Embryonic facial prominence (tissue), 1 donor: ENCODE measurements around the gene PKD1.

Experiments used
- DNase-seq: peaks from one replicate; pipeline ENCODE4 v3.0.0-alpha.2; 2016; ENCODE audit errors: extremely low spot score

Gene PKD1

GRCh38 chr16:2135770-2136490 lies at the start of gene PKD1:
Gene PKD1 (minus strand): TSS chr16:2135898. CDS start chr16:2135689, 209 bp downstream.
- peak; percentile 73 for DNase-seq

GRCh38 chr16:2184962-2185361 lies 49.3 kb upstream of the PKD1 start:
- DNase-seq: no peak

DNA sequence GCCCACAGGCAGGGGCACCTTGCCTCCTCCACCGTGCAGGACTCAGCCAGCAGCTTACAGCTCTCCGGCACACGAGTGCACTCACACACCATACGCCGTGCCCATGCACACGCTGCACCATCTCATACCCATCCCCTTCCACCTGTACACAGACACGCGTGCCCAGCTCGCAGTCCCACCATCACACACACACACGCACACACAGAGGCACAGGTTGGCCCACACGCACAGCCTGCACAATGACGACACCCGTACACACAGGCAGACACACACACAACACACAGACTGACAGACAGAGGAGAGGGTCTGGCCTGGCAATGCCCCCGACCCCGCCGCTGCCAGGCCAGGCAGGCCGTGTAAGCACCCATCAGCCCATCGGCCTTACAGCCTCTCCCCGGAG lies 48.6 kb upstream of the PKD1 start:
- DNase-seq: no peak

DNA sequence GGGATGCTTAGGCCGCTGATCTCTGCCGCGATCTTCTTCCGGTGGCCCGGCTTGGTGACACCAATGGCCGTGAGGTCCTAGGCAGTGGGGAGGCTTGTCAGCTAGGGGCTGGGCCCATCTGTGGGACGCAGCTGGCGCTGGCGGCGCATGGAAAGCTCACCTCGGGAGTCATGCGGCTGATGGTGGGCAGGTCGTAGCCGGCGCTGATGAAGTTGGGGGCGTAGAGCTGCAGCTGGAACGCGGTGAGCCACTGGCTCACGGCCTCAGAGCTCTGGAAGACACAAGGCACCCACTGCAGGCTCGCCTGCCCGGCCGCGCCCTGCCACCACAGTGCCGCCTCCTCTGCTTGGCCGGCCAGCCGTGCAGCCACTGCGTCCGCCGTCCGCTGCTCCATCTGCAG lies 48.0 kb upstream of the PKD1 start:
- no peak for DNase-seq

- no peak for DNase-seq
These were observed 46.3 kb upstream of the PKD1 start for GRCh38 chr16:2181952-2182351.

DNA sequence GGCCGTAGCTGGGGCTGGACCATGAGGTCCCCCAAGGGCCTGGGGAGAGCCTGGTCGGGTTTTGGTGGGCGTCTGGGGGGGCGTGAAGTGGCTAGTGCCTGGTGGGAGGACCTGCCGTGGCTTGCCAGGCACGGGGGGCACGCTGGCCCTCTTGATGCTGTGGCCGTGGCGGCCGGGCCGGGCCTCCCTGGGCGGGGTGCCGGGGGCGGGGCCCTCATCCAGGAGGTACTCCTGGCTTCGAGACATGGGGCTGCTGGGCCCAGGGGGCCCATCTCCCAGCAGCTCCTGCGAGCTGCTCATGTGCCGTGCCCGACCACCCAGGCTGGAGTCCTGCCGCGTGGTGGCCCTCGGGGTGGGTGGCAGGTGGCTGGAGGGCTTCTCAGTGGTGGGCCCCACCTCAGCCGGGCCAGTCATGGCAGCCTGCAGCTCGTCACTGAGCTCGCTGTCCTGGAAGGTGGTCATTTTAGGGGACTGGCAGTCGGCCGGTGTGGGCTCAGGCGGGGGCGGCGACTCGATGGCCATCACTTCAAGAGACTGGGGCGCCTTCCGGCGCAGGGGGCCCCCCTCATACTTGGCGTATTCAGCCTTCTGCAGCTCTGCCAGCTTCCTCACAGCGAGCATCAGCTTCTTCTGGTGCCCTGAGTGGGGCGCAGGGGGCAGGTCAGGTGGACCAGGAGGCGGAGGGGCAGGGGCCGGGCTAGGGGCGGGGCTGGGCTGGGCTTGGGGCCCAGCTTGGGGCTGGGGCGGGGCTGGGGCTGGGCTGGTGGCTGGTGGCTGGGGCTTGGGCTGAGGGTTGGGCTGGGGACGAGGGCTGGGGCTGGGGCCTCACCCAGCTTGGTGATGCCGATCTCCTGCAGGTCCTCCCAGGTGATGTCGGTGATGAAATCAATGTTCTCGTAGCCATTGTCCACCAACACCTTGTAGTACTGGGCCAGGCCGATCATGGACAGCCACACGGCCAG lies 45.5 kb upstream of the PKD1 start:
- no peak for DNase-seq

DNA sequence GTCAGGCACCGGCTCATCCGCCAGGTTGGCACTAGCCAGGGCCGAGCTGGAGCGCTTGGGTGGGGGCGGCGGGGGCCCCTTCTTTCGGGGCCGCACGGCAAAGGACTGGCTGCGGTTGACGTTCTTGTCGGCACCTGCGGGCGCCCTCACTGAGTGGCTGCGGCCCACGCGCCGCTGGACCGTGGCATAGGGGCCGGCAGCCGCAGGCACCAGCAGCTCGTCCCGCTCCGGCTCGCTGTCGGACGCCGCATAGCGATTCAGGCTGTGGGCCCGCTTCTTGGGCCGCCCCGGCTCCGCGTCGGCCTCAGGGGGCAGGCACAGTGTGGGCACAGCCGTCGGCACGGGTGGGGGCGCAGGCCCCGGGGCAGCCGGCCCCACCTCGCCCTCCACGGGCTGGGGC lies 44.8 kb upstream of the PKD1 start:
- no peak for DNase-seq

- no peak for DNase-seq
These were observed 43.9 kb upstream of the PKD1 start for GRCh38 chr16:2179576-2179975.

GRCh38 chr16:2179107-2179501 lies 43.4 kb upstream of the PKD1 start:
- DNase-seq: no peak

- DNase-seq: no peak
These were observed 42.8 kb upstream of the PKD1 start for GRCh38 chr16:2178321-2179106.

DNA sequence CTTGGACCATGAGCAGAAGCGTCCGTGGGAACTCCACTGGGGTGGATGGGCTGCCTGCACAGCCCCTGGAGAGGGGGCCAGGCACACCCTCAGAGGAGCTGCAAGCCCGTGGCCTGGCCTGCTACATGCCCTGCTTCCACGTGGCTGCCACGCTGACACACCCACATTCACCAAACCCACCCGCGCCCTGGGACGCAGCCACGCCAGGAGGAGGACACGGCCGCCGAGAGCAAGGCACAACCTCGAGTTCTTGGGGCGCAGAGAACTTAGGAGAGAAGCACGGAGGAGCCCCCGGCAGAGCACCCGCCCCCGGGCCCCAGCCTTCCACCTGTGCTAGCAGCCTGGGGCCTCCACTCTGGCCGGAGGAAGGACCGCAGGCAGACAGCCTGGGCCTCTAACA lies 41.9 kb upstream of the PKD1 start:
- no peak for DNase-seq

DNA sequence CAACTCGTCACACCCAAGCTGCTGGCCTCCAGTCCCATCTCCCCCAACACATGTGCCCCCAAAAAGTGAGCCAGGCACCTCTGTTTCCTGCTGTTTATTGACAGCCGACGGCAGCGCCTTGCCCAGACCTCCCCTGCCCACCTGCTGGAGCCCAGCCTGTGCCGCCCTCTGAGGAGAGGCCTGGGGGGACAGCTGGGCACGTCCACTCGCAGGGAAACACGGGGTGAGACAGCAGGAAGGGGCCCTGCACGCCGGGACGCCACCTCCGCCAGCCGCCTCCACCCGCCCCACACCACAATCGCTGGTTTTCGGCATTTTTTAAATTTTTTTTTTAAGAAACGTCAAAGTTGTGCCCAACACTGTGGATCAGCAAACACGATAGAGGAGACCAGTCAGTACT lies 41.4 kb upstream of the PKD1 start:
- DNase-seq: no peak

GRCh38 chr16:2176047-2176446 lies 40.3 kb upstream of the PKD1 start:
- DNase-seq: no peak

DNA sequence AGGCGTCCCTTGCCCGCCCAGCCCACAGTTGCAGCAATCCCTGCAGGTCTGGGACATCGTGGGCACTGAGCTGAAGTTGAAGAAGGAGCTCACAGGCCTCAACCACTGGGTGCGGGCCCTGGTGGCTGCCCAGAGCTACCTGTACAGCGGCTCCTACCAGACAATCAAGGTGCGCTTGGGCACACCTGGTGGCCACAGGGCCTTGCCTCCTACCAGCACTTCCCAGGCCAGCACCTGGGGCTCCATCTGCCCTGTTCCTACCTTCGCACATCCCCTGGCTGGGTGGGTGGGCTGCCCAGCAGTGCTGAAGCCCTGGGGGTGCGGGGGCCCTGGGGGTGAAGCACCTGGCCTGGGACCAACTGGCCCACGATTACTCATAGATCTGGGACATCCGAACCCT lies 39.8 kb upstream of the PKD1 start:
- no peak for DNase-seq

- DNase-seq: no peak
These were observed 38.9 kb upstream of the PKD1 start for GRCh38 chr16:2174396-2175131.

GRCh38 chr16:2173916-2174315 lies 38.2 kb upstream of the PKD1 start:
- DNase-seq: no peak

DNA sequence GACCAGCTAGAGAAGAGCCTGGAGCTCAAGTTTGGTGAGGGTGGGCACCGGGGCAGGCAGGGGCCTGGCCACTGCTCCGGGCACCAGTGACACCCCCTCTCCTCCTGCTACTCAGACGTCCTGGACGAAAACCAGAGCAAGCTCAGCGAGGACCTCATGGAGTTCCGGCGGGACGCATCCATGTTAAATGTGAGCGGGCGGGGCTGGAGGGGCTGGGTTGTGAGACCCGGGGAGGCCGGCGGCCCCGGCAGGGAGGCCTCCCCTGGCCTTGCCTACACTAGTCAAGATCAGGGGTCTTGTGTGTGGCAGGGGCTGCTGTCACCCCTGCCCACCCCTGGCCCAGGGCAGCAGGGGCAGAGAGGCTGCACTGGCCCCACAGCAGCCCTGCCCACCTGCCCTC lies 37.7 kb upstream of the PKD1 start:
- no peak for DNase-seq

DNA sequence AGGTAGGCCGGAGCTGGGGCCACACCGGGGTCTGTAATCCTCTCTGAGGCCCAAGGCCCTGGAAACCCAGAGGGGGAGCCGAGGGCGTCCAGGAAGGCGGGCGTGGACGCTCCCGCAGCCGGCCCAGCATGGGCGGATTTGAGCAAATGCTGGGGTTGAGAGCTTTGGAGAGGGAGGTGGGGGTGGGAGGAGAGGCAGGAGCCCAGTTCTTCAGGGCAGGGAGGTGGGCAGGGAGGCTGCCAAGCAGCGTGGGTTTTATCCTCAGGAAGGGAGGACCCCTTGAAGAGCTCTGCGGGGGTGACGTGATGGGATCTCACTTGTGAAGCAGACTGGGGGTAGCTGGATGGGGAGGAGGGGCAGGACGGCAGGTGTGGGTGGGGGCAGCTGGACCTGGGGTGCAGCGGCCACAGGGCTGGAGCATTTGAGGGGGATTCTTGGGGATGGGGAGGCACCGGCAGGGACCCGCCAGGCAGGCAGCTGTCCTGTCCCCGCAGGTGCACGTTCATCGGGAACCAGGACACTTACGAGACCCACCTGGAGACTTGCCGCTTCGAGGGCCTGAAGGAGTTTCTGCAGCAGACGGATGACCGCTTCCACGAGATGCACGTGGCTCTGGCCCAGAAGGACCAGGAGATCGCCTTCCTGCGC lies 37.1 kb upstream of the PKD1 start:
- no peak for DNase-seq

DNA sequence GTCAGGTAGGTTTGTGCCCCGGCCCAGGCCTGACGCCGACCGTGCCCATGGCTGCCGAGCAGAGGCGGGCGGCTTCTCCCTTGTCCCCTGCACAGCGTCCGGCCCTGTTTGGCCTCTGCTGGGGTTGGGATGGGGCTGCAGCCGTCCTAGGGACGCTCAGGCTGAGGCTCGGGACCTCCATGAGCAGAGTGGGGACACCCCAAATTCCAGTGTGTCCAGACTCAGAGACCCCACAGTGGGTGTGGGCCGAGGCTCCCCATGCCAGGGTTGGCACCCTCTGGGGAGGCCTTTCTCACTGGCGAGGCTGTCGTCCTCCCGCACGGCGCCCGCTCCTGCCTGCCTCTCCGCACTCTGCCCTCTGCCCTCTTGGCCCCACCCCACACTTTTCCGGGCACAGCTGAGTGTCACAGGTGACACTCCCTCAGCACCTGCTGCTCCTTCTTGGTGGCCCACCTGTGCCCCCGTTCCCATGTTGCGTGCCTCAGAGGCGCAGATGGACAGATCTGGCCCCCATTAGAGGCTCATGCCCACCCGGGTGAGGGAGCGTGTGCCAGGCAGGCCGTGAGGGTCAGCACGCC lies 36.0 kb upstream of the PKD1 start:
- DNase-seq: no peak

DNA sequence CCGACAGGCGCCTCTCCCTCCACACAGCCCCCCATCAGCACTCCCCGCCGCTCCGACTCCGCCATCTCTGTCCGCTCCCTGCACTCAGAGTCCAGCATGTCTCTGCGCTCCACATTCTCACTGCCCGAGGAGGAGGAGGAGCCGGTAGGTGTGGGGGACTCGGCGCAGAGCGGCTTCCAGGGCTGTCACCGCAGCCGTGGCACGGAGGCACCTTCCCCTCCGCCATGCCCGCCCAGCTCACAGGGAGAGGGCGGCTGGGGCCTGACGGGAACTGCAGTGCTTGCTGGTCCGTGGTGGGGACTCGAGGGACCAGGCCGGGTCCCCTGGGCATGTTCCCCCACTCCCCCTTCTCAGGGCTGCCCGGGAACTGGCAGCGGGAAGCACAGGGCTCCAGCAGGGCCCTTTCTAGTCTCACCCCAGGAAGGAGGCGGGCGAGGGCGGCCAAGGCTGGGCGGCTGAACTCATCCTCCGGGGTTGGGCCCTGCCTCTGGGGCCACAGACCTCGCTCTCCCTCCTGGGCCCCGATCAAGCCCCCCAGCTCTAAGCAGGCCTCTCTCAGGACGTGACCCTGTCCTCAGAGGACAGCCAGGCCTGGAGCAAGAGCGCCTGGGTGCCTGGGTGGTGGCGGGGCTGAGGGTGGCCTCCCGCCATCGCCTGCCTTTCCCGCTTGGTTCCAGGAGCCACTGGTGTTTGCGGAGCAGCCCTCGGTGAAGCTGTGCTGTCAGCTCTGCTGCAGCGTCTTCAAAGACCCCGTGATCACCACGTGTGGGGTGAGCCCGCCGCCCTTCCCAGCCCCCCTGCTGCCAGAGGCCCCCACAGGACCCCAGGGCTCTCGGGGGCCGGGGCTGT lies 35.1 kb upstream of the PKD1 start:
- no peak for DNase-seq
